HEK293 (cell line): ENCODE measurements around the gene PRC1.

Source experiments
- BCL11A ChIP-seq: fragments of 450-650 bp; formaldehyde crosslinking; IDR thresholded peaks from 2 replicates; pipeline ENCODE4 v1.5.1; 2016; ENCODE audit warnings: low read depth, missing biosample characterization, missing genetic modification characterization
- BCL11B ChIP-seq: fragments of 450-650 bp; formaldehyde crosslinking; IDR thresholded peaks from 2 replicates; pipeline ENCODE4 v1.5.1; 2016; ENCODE audit warnings: low read depth, missing biosample characterization, missing genetic modification characterization
- HOXA7 ChIP-seq: sonication (generic); formaldehyde crosslinking; IDR thresholded peaks from 2 replicates; pipeline ENCODE4 v1.8.1; 2022; ENCODE audit warnings: missing genetic modification reagents, borderline replicate concordance
- KLF16 ChIP-seq: fragments of 450-650 bp; formaldehyde crosslinking; IDR thresholded peaks from 2 replicates; pipeline ENCODE4 v1.5.1; 2017; ENCODE audit warnings: missing biosample characterization, missing genetic modification characterization
- MEIS1 ChIP-seq: sonication (generic); formaldehyde crosslinking; IDR thresholded peaks from 2 replicates; pipeline ENCODE4 v1.8.1; 2022; ENCODE audit warnings: missing genetic modification reagents, mild to moderate bottlenecking, borderline replicate concordance
- MZF1 ChIP-seq: fragments of 450-650 bp; formaldehyde crosslinking; IDR thresholded peaks from 2 replicates; pipeline ENCODE4 v1.5.1; 2017; ENCODE audit warnings: missing biosample characterization, missing genetic modification characterization, borderline replicate concordance
- ZBTB7A ChIP-seq: fragments of 450-650 bp; formaldehyde crosslinking; IDR thresholded peaks from 2 replicates; pipeline ENCODE4 v1.5.1; 2016; ENCODE audit warnings: low read depth, missing biosample characterization, missing genetic modification characterization
- ZBTB8A ChIP-seq: fragments of 450-650 bp; formaldehyde crosslinking; IDR thresholded peaks from 2 replicates; pipeline ENCODE4 v1.5.1; 2016; ENCODE audit warnings: missing biosample characterization, missing genetic modification characterization
- ZFP3 ChIP-seq: fragments of 450-650 bp; formaldehyde crosslinking; IDR thresholded peaks from 2 replicates; pipeline ENCODE4 v1.5.1; 2016; ENCODE audit warnings: low read depth, missing biosample characterization, missing genetic modification characterization
- ZNF138 ChIP-seq: fragments of 450-650 bp; formaldehyde crosslinking; IDR thresholded peaks from 2 replicates; pipeline ENCODE4 v1.5.1; 2016; ENCODE audit warnings: missing biosample characterization, missing genetic modification characterization, borderline replicate concordance
- ZNF202 ChIP-seq: fragments of 450-650 bp; formaldehyde crosslinking; IDR thresholded peaks from 2 replicates; pipeline ENCODE4 v1.5.1; 2016; ENCODE audit warnings: missing biosample characterization, missing genetic modification characterization, borderline replicate concordance
- ZNF223 ChIP-seq: fragments of 450-650 bp; formaldehyde crosslinking; IDR thresholded peaks from 2 replicates; pipeline ENCODE4 v1.5.1; 2016; ENCODE audit warnings: missing biosample characterization, missing genetic modification characterization
- ZNF350 ChIP-seq: fragments of 450-650 bp; formaldehyde crosslinking; IDR thresholded peaks from 2 replicates; pipeline ENCODE4 v1.5.0; 2017; ENCODE audit warnings: missing biosample characterization, mild to moderate bottlenecking, missing genetic modification characterization
- ZNF426 ChIP-seq: fragments of 450-650 bp; formaldehyde crosslinking; IDR thresholded peaks from 2 replicates; pipeline ENCODE4 v1.5.1; 2017; ENCODE audit warnings: missing biosample characterization, missing genetic modification characterization, mild to moderate bottlenecking, inconsistent platforms, moderate library complexity
- ZNF529 ChIP-seq: fragments of 450-650 bp; formaldehyde crosslinking; IDR thresholded peaks from 2 replicates; pipeline ENCODE4 v1.5.1; 2017; ENCODE audit warnings: missing genetic modification characterization, missing biosample characterization; ENCODE audit not compliant: insufficient replicate concordance
- ZNF624 ChIP-seq: fragments of 450-650 bp; formaldehyde crosslinking; IDR thresholded peaks from 2 replicates; pipeline ENCODE4 v1.5.1; 2017; ENCODE audit warnings: missing biosample characterization, missing genetic modification characterization
- ZNF670 ChIP-seq: fragments of 450-650 bp; formaldehyde crosslinking; IDR thresholded peaks from 2 replicates; pipeline ENCODE4 v1.5.1; 2016; ENCODE audit warnings: missing biosample characterization, missing genetic modification characterization, low read depth
- ZNF76 ChIP-seq: fragments of 450-650 bp; formaldehyde crosslinking; IDR thresholded peaks from 2 replicates; pipeline ENCODE4; 2016; ENCODE audit warnings: low read depth, missing biosample characterization, missing genetic modification characterization, borderline replicate concordance
- ZSCAN16 ChIP-seq: fragments of 450-650 bp; formaldehyde crosslinking; IDR thresholded peaks from 2 replicates; pipeline ENCODE4 v1.5.1; 2016; ENCODE audit warnings: missing biosample characterization, missing genetic modification characterization
- ZXDB ChIP-seq: fragments of 450-650 bp; formaldehyde crosslinking; IDR thresholded peaks from 2 replicates; pipeline ENCODE4 v1.5.1; 2016; ENCODE audit warnings: missing biosample characterization, missing genetic modification characterization
- TF ChIP-seq, protein P1 (sequence below): fragments of 450-650 bp; formaldehyde crosslinking; IDR thresholded peaks from 2 replicates; pipeline ENCODE4 v1.5.1; 2016; ENCODE audit warnings: missing biosample characterization, missing genetic modification characterization
- TF ChIP-seq, protein P2 (sequence below): IDR thresholded peaks from 2 replicates; pipeline ENCODE4 v1.6.1; 2011; ENCODE audit warnings: mild to moderate bottlenecking, low read depth, low read length, borderline replicate concordance
- TF ChIP-seq, protein P3 (sequence below): fragments of 450-650 bp; formaldehyde crosslinking; IDR thresholded peaks from 2 replicates; pipeline ENCODE4 v1.5.1; 2016; ENCODE audit warnings: missing biosample characterization, missing genetic modification characterization
- TF ChIP-seq, protein P4 (sequence below): fragments of 450-650 bp; formaldehyde crosslinking; IDR thresholded peaks from 2 replicates; pipeline ENCODE4 v1.5.1; 2016; ENCODE audit warnings: missing biosample characterization, missing genetic modification characterization
- TF ChIP-seq, protein P5 (sequence below): fragments of 450-650 bp; formaldehyde crosslinking; IDR thresholded peaks from 2 replicates; pipeline ENCODE4 v1.5.1; 2016; ENCODE audit warnings: missing biosample characterization, missing genetic modification characterization, low read depth
- TF ChIP-seq, protein P6 (sequence below): fragments of 450-650 bp; formaldehyde crosslinking; IDR thresholded peaks from 2 replicates; pipeline ENCODE4 v1.5.1; 2016; ENCODE audit warnings: missing biosample characterization, missing genetic modification characterization, borderline replicate concordance

The PRC1 gene

DNA sequence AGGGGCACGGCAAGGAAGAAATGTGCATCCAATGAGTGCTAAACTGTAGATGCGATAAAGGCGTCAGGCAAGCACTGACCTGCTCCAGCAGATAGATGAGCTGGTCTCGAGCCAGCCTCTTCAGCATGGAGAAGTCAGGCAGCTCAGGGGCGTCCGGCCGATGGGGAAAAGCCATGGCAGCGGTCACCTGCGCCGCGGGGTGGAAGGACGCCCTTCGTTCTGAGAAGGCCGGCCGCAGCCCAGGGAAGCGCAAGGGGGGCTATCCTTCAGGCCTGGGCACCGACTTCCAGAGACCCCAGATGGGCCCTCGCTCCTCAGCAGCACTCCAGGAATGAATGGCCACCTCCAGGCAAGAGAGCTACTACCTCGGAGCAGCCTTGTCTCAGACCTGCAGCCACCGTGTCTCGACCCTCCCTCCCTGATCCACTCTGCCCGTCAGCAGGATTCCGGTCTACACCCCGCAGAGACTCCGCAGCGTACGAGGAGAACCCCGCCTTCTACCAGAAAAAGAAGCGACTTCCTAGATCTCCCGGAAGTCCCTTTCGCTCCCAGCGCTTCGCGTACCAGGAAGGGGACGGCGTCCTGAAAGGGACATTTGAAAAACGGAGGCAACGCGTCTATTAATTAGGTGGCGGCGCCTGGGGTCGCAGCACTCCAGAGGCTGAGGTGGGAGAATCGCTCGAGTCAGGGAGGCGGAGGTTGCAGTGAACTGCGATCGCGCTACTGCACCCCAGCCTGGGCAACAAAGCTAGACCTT, 27.9 kb upstream of the PRC1 start, which contains the start of gene VPS33B (continued):
- TF ChIP-seq, protein P1, sequence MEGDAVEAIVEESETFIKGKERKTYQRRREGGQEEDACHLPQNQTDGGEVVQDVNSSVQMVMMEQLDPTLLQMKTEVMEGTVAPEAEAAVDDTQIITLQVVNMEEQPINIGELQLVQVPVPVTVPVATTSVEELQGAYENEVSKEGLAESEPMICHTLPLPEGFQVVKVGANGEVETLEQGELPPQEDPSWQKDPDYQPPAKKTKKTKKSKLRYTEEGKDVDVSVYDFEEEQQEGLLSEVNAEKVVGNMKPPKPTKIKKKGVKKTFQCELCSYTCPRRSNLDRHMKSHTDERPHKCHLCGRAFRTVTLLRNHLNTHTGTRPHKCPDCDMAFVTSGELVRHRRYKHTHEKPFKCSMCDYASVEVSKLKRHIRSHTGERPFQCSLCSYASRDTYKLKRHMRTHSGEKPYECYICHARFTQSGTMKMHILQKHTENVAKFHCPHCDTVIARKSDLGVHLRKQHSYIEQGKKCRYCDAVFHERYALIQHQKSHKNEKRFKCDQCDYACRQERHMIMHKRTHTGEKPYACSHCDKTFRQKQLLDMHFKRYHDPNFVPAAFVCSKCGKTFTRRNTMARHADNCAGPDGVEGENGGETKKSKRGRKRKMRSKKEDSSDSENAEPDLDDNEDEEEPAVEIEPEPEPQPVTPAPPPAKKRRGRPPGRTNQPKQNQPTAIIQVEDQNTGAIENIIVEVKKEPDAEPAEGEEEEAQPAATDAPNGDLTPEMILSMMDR (tag by site-specific recombination), result peak; percentile 47; the same call in 1 of the 2 replicates
- TF ChIP-seq ZNF76 (tag by site-specific recombination), result 0 out of 2 replicates have a peak, but pooled peaks have one; percentile 36
- TF ChIP-seq ZBTB7A, result peak; percentile 19; the same call in 1 of the 2 replicates
- TF ChIP-seq ZNF223 (tag by site-specific recombination), result no peak
- TF ChIP-seq MEIS1 (CRISPR knock-in tag), result no peak
- TF ChIP-seq ZBTB8A (tag by site-specific recombination), result peak; percentile 55
- TF ChIP-seq ZNF138 (tag by site-specific recombination), result no peak
- TF ChIP-seq, protein P2, sequence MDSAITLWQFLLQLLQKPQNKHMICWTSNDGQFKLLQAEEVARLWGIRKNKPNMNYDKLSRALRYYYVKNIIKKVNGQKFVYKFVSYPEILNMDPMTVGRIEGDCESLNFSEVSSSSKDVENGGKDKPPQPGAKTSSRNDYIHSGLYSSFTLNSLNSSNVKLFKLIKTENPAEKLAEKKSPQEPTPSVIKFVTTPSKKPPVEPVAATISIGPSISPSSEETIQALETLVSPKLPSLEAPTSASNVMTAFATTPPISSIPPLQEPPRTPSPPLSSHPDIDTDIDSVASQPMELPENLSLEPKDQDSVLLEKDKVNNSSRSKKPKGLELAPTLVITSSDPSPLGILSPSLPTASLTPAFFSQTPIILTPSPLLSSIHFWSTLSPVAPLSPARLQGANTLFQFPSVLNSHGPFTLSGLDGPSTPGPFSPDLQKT, result no peak
- 0 out of 2 replicates have a peak, but pooled peaks have one; percentile 36 for TF ChIP-seq KLF16 (tag by site-specific recombination)
- no peak for TF ChIP-seq ZNF624 (tag by site-specific recombination)
- TF ChIP-seq ZXDB (tag by site-specific recombination), result peak; percentile 39
- no peak for TF ChIP-seq ZNF202 (tag by site-specific recombination)
- no peak for TF ChIP-seq ZNF529
- TF ChIP-seq BCL11B (tag by site-specific recombination), result no peak
- TF ChIP-seq ZFP3 (tag by site-specific recombination), result no peak
- TF ChIP-seq, protein P3, sequence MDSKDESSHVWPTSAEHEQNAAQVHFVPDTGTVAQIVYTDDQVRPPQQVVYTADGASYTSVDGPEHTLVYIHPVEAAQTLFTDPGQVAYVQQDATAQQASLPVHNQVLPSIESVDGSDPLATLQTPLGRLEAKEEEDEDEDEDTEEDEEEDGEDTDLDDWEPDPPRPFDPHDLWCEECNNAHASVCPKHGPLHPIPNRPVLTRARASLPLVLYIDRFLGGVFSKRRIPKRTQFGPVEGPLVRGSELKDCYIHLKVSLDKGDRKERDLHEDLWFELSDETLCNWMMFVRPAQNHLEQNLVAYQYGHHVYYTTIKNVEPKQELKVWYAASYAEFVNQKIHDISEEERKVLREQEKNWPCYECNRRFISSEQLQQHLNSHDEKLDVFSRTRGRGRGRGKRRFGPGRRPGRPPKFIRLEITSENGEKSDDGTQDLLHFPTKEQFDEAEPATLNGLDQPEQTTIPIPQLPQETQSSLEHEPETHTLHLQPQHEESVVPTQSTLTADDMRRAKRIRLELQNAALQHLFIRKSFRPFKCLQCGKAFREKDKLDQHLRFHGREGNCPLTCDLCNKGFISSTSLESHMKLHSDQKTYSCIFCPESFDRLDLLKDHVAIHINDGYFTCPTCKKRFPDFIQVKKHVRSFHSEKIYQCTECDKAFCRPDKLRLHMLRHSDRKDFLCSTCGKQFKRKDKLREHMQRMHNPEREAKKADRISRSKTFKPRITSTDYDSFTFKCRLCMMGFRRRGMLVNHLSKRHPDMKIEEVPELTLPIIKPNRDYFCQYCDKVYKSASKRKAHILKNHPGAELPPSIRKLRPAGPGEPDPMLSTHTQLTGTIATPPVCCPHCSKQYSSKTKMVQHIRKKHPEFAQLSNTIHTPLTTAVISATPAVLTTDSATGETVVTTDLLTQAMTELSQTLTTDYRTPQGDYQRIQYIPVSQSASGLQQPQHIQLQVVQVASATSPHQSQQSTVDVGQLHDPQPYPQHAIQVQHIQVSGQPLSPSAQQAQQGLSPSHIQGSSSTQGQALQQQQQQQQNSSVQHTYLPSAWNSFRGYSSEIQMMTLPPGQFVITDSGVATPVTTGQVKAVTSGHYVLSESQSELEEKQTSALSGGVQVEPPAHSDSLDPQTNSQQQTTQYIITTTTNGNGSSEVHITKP (tag by site-specific recombination), result peak; percentile 87
- TF ChIP-seq, protein P4, sequence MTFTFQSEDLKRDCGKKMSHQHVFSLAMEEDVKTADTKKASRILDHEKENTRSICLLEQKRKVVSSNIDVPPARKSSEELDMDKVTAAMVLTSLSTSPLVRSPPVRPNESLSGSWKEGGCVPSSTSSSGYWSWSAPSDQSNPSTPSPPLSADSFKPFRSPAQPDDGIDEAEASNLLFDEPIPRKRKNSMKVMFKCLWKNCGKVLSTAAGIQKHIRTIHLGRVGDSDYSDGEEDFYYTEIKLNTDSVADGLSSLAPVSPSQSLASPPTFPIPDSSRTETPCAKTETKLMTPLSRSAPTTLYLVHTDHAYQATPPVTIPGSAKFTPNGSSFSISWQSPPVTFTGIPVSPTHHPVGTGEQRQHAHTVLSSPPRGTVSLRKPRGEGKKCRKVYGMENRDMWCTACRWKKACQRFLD (tag by site-specific recombination), result no peak
- TF ChIP-seq ZNF426, result no peak
- no peak for TF ChIP-seq HOXA7 (CRISPR knock-in tag)
- TF ChIP-seq BCL11A (tag by site-specific recombination), result no peak
- TF ChIP-seq, protein P5, sequence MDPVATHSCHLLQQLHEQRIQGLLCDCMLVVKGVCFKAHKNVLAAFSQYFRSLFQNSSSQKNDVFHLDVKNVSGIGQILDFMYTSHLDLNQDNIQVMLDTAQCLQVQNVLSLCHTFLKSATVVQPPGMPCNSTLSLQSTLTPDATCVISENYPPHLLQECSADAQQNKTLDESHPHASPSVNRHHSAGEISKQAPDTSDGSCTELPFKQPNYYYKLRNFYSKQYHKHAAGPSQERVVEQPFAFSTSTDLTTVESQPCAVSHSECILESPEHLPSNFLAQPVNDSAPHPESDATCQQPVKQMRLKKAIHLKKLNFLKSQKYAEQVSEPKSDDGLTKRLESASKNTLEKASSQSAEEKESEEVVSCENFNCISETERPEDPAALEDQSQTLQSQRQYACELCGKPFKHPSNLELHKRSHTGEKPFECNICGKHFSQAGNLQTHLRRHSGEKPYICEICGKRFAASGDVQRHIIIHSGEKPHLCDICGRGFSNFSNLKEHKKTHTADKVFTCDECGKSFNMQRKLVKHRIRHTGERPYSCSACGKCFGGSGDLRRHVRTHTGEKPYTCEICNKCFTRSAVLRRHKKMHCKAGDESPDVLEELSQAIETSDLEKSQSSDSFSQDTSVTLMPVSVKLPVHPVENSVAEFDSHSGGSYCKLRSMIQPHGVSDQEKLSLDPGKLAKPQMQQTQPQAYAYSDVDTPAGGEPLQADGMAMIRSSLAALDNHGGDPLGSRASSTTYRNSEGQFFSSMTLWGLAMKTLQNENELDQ (tag by site-specific recombination), result no peak
- TF ChIP-seq, protein P6, sequence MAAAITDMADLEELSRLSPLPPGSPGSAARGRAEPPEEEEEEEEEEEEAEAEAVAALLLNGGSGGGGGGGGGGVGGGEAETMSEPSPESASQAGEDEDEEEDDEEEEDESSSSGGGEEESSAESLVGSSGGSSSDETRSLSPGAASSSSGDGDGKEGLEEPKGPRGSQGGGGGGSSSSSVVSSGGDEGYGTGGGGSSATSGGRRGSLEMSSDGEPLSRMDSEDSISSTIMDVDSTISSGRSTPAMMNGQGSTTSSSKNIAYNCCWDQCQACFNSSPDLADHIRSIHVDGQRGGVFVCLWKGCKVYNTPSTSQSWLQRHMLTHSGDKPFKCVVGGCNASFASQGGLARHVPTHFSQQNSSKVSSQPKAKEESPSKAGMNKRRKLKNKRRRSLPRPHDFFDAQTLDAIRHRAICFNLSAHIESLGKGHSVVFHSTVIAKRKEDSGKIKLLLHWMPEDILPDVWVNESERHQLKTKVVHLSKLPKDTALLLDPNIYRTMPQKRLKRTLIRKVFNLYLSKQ (tag by site-specific recombination), result no peak
- no peak for TF ChIP-seq MZF1 (tag by site-specific recombination)
- no peak for TF ChIP-seq ZNF670
- TF ChIP-seq ZSCAN16 (tag by site-specific recombination), result no peak
- no peak for TF ChIP-seq ZNF350
